Measurements from ENCODE around the gene ANKS1A.

GRCh38 chr6:35064757-35065440 lies 175.8 kb downstream of the ANKS1A start:
- TF ChIP-seq CTCF (conservative IDR thresholded peaks at IDR 0.05) (no peak), EZH2 (IDR thresholded peaks at IDR 0.05; ENCODE audit: low read depth) (no peak)

Data from PC-9 (cell line).